BJ (cell line): ENCODE measurements around the gene SYNJ2. TPM values are rescaled to one million over a fixed set of nuclear protein-coding genes. Genes with fewer than 3 reads are reported as not detected.
"Not testable (repeated sequence)": the region's sequence is repeated elsewhere in the genome, so short reads cannot be mapped to it uniquely, and the experiment has no call there.

Experiments used
- CTCF ChIA-PET: fragments of 350-600 bp; formaldehyde crosslinking; extraction: SDS; loops from one replicate; lab custom pipeline; 2021; ENCODE audit warnings: antibody characterized with exemption, inconsistent platforms; lab: Yijun Ruan, JAX
- POLR2A ChIA-PET: fragments of 300-600 bp; sonication (Branson Sonifier 250); formaldehyde crosslinking; extraction: SDS; loops from one replicate; lab custom pipeline; 2021; ENCODE audit warnings: antibody characterized with exemption; lab: Charles Lee
- DNase-seq: peaks from one replicate; pipeline ENCODE4 v3.0.0-alpha.2; 2011; ENCODE audit warnings: low read depth
- H3K27me3 ChIP-seq: 2 replicates; pipeline ENCODE4 v1.6.0; 2011; ENCODE audit warnings: low read length; ENCODE audit not compliant: control insufficient read depth, insufficient read depth
- H3K36me3 ChIP-seq: 2 replicates; pipeline ENCODE4 v1.5.1; 2011; ENCODE audit warnings: low read length; ENCODE audit not compliant: control insufficient read depth, insufficient read depth
- H3K4me3 ChIP-seq: 2 replicates; pipeline ENCODE4 v1.5.1; 2011; ENCODE audit warnings: low read depth, mild to moderate bottlenecking, control low read depth, low read length
- polyA plus RNA-seq: library from polyadenylated mRNA; depleted of rRNA; stranded (reverse); fragments of >200 nt; gene quantifications from 2 replicates; pipeline ENCODE4 v1.2.3, GENCODE V29; 2011
- TF ChIP-seq, protein P1 (sequence below): IDR thresholded peaks from 2 replicates; pipeline ENCODE4 v1.5.1; 2011; ENCODE audit warnings: low read depth, mild to moderate bottlenecking, control low read depth, inconsistent platforms, low read length, moderate library complexity; ENCODE audit not compliant: insufficient read depth

Gene SYNJ2
- polyA plus RNA-seq, 1 experiment: 29.9 TPM

- DNase-seq: no peak
- ChIA-PET POLR2A (no interaction called here), CTCF (interaction anchor here (0.9 to 1.9 kb wide), 2 partner anchors 15 to 20 kb away, joined by 3 to 7 read pairs; no protein-coding TSS in a partner anchor)
- Histone ChIP-seq H3K4me3 (no peak overlapping the region), H3K36me3 (no peaks in the 10 kb centered on the region; the same call in 1 of the 2 replicates), H3K27me3 (no peaks in the 10 kb centered on the region)
- TF ChIP-seq, protein P1, sequence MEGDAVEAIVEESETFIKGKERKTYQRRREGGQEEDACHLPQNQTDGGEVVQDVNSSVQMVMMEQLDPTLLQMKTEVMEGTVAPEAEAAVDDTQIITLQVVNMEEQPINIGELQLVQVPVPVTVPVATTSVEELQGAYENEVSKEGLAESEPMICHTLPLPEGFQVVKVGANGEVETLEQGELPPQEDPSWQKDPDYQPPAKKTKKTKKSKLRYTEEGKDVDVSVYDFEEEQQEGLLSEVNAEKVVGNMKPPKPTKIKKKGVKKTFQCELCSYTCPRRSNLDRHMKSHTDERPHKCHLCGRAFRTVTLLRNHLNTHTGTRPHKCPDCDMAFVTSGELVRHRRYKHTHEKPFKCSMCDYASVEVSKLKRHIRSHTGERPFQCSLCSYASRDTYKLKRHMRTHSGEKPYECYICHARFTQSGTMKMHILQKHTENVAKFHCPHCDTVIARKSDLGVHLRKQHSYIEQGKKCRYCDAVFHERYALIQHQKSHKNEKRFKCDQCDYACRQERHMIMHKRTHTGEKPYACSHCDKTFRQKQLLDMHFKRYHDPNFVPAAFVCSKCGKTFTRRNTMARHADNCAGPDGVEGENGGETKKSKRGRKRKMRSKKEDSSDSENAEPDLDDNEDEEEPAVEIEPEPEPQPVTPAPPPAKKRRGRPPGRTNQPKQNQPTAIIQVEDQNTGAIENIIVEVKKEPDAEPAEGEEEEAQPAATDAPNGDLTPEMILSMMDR: no peak
Measured at GRCh38 chr6:157967486-157967885, 14.2 kb upstream of the SYNJ2 start.

GRCh38 chr6:157972177-157972576 is 9.5 kb upstream of the SYNJ2 start:
- H3K27me3 ChIP-seq, DNase-seq, POLR2A ChIA-PET, H3K36me3 ChIP-seq, H3K4me3 ChIP-seq: not testable (repeated sequence)
- CTCF ChIA-PET: interaction anchor here (0.8 to 1.5 kb wide), 2 partner anchors 54 to 101 kb away, joined by 3 read pairs; no protein-coding TSS in a partner anchor

GRCh38 chr6:157974341-157974894 is 7.2 kb upstream of the SYNJ2 start:
- POLR2A ChIA-PET: no interaction called here
- CTCF ChIA-PET: no interaction called here
- TF ChIP-seq, protein P1: no peak

DNA sequence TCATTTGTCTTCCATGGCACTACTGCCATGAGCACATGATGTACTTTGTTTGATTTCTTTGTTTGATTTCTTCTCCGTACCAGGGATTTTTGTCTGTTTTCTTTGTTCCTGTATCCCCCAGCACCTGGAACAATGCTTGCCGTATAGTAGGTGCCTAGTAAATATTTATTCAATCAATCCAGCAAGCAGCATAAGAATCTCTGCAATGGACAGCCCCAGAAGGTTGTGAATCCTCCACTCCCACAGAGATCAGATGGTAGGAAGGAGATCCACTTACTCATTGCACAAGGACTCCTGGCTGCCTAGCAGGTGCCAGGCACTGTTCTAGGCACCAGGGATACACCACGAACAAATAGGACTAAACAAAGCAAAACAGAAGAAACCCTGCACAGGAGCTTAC is 6.7 kb upstream of the SYNJ2 start:
- DNase-seq: no peak
- CTCF ChIA-PET: no interaction called here

More at GRCh38 chr6:157974341-157974894, 7.2 kb upstream of the SYNJ2 start:
- Histone ChIP-seq H3K36me3 (no peaks in the 10 kb centered on the region), H3K27me3 (no peaks in the 10 kb centered on the region), H3K4me3 (no peak overlapping the region)
- no peak for DNase-seq

DNA sequence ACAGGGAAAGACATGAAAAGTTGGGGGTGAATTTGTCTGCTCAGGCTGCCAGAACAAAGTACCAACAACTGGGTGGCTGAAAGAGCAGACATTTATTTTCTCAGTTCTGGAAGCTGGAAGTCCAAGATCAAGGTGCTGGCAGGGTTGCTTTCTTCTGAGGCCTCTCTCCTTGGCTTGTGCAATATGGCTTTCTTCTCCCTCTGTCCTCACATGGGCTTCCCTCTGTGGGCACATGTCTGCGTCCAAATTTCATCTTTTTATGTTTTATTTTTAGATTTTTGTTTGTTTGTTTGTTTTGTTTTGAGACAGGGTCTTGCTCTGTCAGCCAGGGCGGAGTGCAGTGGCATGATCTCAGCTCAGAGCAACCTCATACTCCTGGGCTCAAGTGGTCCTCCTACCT is 6.2 kb upstream of the SYNJ2 start:
- Histone ChIP-seq H3K27me3 (no peaks in the 10 kb centered on the region), H3K4me3 (no peak overlapping the region), H3K36me3 (no peaks in the 10 kb centered on the region)
- ChIA-PET CTCF (interaction anchor here (1.9 kb wide), 1 partner anchor 10 kb away, joined by 5 read pairs; no protein-coding TSS in a partner anchor), POLR2A (no interaction called here)
- no peak for DNase-seq
- TF ChIP-seq, protein P1: no peak

More for the DNA sequence above, 6.7 kb upstream of the SYNJ2 start:
- TF ChIP-seq, protein P1: no peak
- Histone ChIP-seq H3K4me3 (no peak overlapping the region), H3K36me3 (no peaks in the 10 kb centered on the region), H3K27me3 (no peaks in the 10 kb centered on the region)
- POLR2A ChIA-PET: no interaction called here
